Muscle layer of duodenum (tissue), 2 donors: ENCODE results near the gene RGL2.

Source experiments
- H3K27ac ChIP-seq: one replicate; pipeline ENCODE4 v1.7.0; 2013; ENCODE audit warnings: mild to moderate bottlenecking, low read length
- H3K27me3 ChIP-seq: one replicate; pipeline ENCODE4 v1.7.0; 2013; ENCODE audit warnings: low read depth, mild to moderate bottlenecking, control low read depth, low read length
- H3K36me3 ChIP-seq, 2 donors: one replicate each; pipeline ENCODE4 v1.7.0; 2013; ENCODE audit warnings: low read length in 2 of 2, control low read depth in 1 of 2, mild to moderate bottlenecking in 1 of 2; ENCODE audit not compliant: insufficient read depth in 2 of 2, control insufficient read depth in 1 of 2
- H3K4me1 ChIP-seq, 2 donors: one replicate each; pipeline ENCODE4 v1.7.0; 2013; ENCODE audit warnings: low read length in 2 of 2, mild to moderate bottlenecking in 2 of 2, control low read depth in 1 of 2, moderate library complexity in 1 of 2; ENCODE audit not compliant: insufficient read depth in 2 of 2, control insufficient read depth in 1 of 2
- H3K4me3 ChIP-seq, 2 donors: one replicate each; pipeline ENCODE4 v1.7.0; 2013; ENCODE audit warnings: low read length in 2 of 2, low read depth in 1 of 2, mild to moderate bottlenecking in 1 of 2
- H3K9me3 ChIP-seq, 2 donors: one replicate each; pipeline ENCODE4 v1.7.0; 2013; ENCODE audit warnings: low read length in 2 of 2, control low read depth in 1 of 2, mild to moderate bottlenecking in 1 of 2; ENCODE audit not compliant: control insufficient read depth in 1 of 2
- donor health status: healthy.

RGL2 gene

GRCh38 chr6:33329058-33329457, 30.3 kb upstream of the RGL2 start:
- no peak overlapping the region for H3K4me3 ChIP-seq
- H3K27me3 ChIP-seq: no peaks in the 10 kb centered on the region
- H3K4me1 ChIP-seq: peaks cover under 1% of the 10 kb centered on the region in 2 donors
- no peak overlapping the region for H3K27ac ChIP-seq
- no peaks in the 10 kb centered on the region for H3K9me3 ChIP-seq
- no peaks in the 10 kb centered on the region for H3K36me3 ChIP-seq

DNA sequence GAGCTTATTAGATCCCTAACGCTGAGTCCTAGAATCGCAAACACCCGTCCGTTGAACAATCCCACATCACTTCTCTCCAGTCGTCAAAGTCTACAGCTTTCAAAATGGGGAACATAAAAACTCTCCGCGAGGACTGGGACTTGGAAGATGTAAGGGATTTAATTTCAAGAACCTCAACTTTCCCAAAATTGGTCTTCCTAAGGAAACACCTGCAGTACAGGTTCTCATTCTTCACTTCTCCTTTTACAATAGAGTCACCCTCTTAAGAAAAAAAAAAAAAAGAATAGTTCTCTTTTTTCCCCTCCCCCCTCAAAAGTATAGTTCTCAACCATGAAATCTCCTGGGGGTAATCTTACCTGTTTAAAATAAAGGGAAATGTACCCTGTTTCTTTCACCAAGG, 25.4 kb upstream of the RGL2 start:
- H3K4me1 ChIP-seq: peaks cover 22 to 31% of the 10 kb centered on the region in 2 donors
- H3K4me3 ChIP-seq: peak overlapping the region; percentile 72 to 89
- peaks cover 17 to 22% of the 10 kb centered on the region in 2 donors for H3K36me3 ChIP-seq
- H3K27me3 ChIP-seq: no peaks in the 10 kb centered on the region
- peak overlapping the region; percentile 87 for H3K27ac ChIP-seq
- no peaks in the 10 kb centered on the region for H3K9me3 ChIP-seq

GRCh38 chr6:33323623-33323948, 24.8 kb upstream of the RGL2 start:
- Histone ChIP-seq H3K9me3 (no peaks in the 10 kb centered on the region), H3K4me3 (peak overlapping the region; percentile 72 to 89), H3K36me3 (peaks cover 18 to 27% of the 10 kb centered on the region in 2 donors), H3K27me3 (no peaks in the 10 kb centered on the region), H3K4me1 (peaks cover 26 to 36% of the 10 kb centered on the region in 2 donors), H3K27ac (peak overlapping the region; percentile 87)

GRCh38 chr6:33321227-33321626, 22.5 kb upstream of the RGL2 start:
- Histone ChIP-seq H3K36me3 (peaks cover 18 to 30% of the 10 kb centered on the region in 2 donors), H3K4me3 (peak overlapping the region; percentile 72 to 89), H3K27ac (peak overlapping the region; percentile 58), H3K4me1 (peaks cover 29 to 52% of the 10 kb centered on the region in 2 donors), H3K9me3 (no peaks in the 10 kb centered on the region), H3K27me3 (no peaks in the 10 kb centered on the region)

DNA sequence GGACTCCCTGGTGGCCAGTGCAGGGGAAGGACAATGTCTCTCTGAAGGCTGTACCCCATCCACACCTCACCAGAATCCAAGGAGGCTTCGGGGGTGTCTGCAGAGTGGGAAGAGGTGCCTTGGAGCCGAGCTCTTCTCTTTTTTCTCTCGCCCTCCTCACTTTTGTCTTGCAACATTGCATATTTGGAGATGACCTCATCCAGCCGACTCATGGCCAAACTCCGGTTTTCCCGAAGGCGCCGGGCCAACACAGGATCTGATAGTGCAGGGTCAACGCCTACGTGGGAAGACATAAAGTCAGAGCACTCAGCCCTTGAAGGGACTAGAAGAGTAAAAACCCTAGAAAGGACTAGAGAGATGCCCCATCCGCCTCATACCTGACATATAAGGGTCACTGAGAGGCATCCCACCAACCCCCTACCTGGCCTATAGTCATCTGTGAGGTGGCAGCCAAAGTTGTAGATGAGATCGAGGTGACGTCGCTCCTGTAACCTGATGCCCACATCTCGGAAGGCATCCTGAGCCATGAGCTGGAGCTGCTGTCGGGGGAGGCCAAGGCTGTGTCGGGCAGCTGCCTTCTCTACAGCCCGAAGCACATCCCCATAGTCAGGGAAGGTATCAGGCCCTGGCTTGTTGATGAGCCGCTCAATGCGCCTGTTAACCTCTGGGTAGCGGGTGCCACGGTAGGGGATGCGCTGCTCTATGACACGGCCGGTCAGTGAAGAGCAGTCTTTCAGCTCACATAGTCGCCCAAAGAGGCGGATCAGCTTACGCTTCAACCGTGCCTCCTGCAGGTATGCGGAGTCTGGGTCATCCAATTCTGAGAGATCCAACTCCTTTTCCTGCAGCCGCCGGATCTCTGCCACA, 21.8 kb upstream of the RGL2 start:
- Histone ChIP-seq H3K9me3 (no peaks in the 10 kb centered on the region), H3K4me1 (peaks cover 29 to 55% of the 10 kb centered on the region in 2 donors), H3K4me3 (peak overlapping the region in 1 of 2 donors; percentile 72), H3K36me3 (peaks cover 18 to 30% of the 10 kb centered on the region in 2 donors), H3K27me3 (no peaks in the 10 kb centered on the region), H3K27ac (peak overlapping the region; percentile 58)

- H3K4me1 ChIP-seq: peaks cover 29 to 61% of the 10 kb centered on the region in 2 donors
- H3K9me3 ChIP-seq: no peaks in the 10 kb centered on the region
- H3K36me3 ChIP-seq: peaks cover 18 to 30% of the 10 kb centered on the region in 2 donors
- H3K27ac ChIP-seq: no peak overlapping the region
- H3K4me3 ChIP-seq: no peak overlapping the region
- no peaks in the 10 kb centered on the region for H3K27me3 ChIP-seq
These were observed 21.2 kb upstream of the RGL2 start for GRCh38 chr6:33319939-33320314.

- peak overlapping the region; percentile 61 to 85 for H3K4me3 ChIP-seq
- no peaks in the 10 kb centered on the region for H3K9me3 ChIP-seq
- H3K27me3 ChIP-seq: no peaks in the 10 kb centered on the region
- H3K27ac ChIP-seq: peak overlapping the region; percentile 86
- H3K36me3 ChIP-seq: peaks cover 18 to 30% of the 10 kb centered on the region in 2 donors
- peaks cover 24 to 61% of the 10 kb centered on the region in 2 donors for H3K4me1 ChIP-seq
These were observed 19.8 kb upstream of the RGL2 start for GRCh38 chr6:33318426-33319073.

DNA sequence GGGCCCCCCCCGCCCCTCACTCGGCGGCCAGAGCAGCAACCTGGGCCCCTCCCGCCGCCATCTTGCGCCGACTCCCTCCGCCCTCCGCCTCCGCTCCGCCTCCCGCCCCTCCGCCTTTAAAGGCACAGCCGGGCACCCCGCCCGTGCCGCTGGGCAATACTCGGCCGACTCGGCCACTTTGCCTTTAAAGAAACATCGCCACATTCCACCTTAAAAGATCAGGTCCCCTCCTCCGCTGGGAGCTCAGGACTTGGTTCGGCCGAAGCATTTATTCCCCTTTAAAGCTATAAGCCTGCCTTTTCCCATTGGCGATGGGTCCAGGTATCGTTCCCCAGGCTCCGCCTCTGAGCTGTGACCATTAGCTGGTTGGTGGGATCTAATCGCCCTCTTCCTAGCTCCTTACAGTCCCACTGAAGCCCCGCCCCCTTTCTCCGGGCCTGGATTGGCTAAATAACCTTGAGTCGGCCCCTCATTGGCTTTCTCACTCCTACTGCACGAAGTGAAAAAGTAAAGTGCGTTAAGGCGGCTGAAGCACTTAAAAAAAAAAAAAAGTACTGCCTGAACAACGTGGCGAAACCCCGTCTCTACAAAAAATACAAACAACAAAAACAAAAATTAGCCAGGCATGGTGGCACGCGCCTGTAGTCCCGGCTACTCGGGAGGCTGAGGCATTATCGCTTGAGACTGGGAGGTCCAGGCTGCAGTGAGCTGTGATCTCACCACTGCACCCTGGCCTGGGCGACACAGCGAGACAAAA, 19.1 kb upstream of the RGL2 start, which contains the start of gene ZBTB22:
TSS of gene ZBTB22 (minus strand) at position 76 of the 757 bp plus-strand sequence. CDS start 828 bp downstream, outside the sequence.
- Histone ChIP-seq H3K4me1 (peaks cover 23 to 60% of the 10 kb centered on the region in 2 donors), H3K27ac (peak within 1 kb of the TSS; percentile 86), H3K36me3 (peaks cover 18 to 30% of the 10 kb centered on the region in 2 donors), H3K27me3 (no peaks in the 10 kb centered on the region), H3K4me3 (peak within 1 kb of the TSS; percentile 61 to 85), H3K9me3 (no peaks in the 10 kb centered on the region)

GRCh38 chr6:33317419-33317668, 18.6 kb upstream of the RGL2 start:
- Histone ChIP-seq H3K27me3 (no peaks in the 10 kb centered on the region), H3K36me3 (peaks cover 18 to 30% of the 10 kb centered on the region in 2 donors), H3K4me1 (peaks cover 23 to 64% of the 10 kb centered on the region in 2 donors), H3K9me3 (no peaks in the 10 kb centered on the region), H3K4me3 (peak overlapping the region; percentile 47 to 61), H3K27ac (no peak overlapping the region)

GRCh38 chr6:33316603-33317418, 18.1 kb upstream of the RGL2 start:
- Histone ChIP-seq H3K36me3 (peaks cover 18 to 30% of the 10 kb centered on the region in 2 donors), H3K4me3 (peak overlapping the region; percentile 47 to 61), H3K4me1 (peaks cover 23 to 64% of the 10 kb centered on the region in 2 donors), H3K9me3 (no peaks in the 10 kb centered on the region), H3K27me3 (no peaks in the 10 kb centered on the region), H3K27ac (no peak overlapping the region)
